Type B pancreatic cell (in vitro differentiated cells): ENCODE results near the gene CD3E. TPM values are rescaled to one million over a fixed set of nuclear protein-coding genes. Genes with fewer than 3 reads are reported as not detected.

Experiments
- DNase-seq: peaks from one replicate; pipeline ENCODE4 v3.0.0; 2021; ENCODE audit warnings: mixed read lengths; ENCODE audit not compliant: unreplicated experiment; ENCODE audit errors: extremely low spot score
- H3K27ac Mint-ChIP-seq: 2 replicates; pipeline ENCODE4 v1.8.0; 2021; ENCODE audit warnings: mild to moderate bottlenecking, mixed read lengths
- H3K27me3 Mint-ChIP-seq: 2 replicates; pipeline ENCODE4 v1.8.0; 2021; ENCODE audit warnings: mixed read lengths
- H3K36me3 Mint-ChIP-seq: 2 replicates; pipeline ENCODE4 v1.8.0; 2021; ENCODE audit warnings: mixed read lengths
- H3K4me1 Mint-ChIP-seq: one replicate; pipeline ENCODE4 v1.8.0; 2021; ENCODE audit warnings: mixed read lengths; ENCODE audit not compliant: unreplicated experiment
- H3K4me3 Mint-ChIP-seq: 2 replicates; pipeline ENCODE4 v1.8.0; 2021; ENCODE audit warnings: mild to moderate bottlenecking, mixed read lengths
- H3K9me3 Mint-ChIP-seq: 2 replicates; pipeline ENCODE4 v1.8.0; 2021; ENCODE audit warnings: mixed read lengths
- CTCF ChIP-seq: fragments of 200-600 bp; sonication (generic); conservative IDR thresholded peaks from 2 replicates; pipeline ENCODE4 v1.5.0; 2021; ENCODE audit warnings: antibody characterized with exemption, mild to moderate bottlenecking
- total RNA-seq: library from RNA; stranded (reverse); gene quantifications from 2 replicates; pipeline ENCODE4 v1.2.1, GENCODE V29; 2021; ENCODE audit warnings: low replicate concordance

CD3E gene
- total RNA-seq, 1 donor from 2014 or later = not detected

DNA sequence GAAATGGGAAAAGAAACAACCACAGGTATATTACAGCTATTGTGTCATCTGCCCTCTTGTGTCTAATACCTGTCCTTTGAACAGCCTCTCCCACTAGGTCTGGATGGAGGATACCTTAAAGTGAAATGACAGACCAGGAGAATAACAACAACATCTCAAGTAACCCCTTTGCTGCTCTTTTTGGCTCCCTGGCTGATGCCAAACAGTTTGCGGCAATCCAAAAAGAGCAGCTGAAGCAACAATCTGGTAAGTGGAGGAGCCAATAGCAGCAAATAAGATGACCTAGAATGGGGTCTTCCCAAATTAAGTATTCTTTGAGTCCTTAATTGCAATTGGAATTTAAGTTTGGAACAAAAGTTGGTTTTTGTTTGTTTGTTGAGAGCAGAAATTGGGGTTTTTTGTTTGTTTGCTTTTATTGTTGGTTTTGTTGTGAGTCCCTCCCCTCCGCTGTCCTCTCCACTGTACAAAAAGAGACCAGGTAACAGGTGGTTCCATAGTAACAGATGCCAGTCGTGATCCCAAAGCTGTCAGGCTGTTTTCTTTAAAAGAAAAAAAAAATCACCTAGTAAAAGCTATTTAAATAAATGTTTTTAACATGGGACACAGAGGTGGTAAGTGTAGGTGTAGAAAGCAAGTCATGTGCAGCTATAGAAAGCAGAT, 60.6 kb downstream of the CD3E start:
- H3K4me1 Mint-ChIP-seq = peaks cover 4% of the 10 kb centered on the region
- H3K4me3 Mint-ChIP-seq = no peak overlapping the region
- H3K27ac Mint-ChIP-seq = no peak overlapping the region
- no peaks in the 10 kb centered on the region for H3K27me3 Mint-ChIP-seq
- TF ChIP-seq CTCF = no peak
- DNase-seq = no peak
- H3K9me3 Mint-ChIP-seq = no peaks in the 10 kb centered on the region
- H3K36me3 Mint-ChIP-seq = peaks cover 12% of the 10 kb centered on the region

Other genes with a start within 250 kb of the CD3E start
- 33.8 and 169 TPM in 2 replicates for gene TMPRSS4, start 227.7 kb upstream of the CD3E start, total RNA-seq
- gene SMIM35, start 217.8 kb upstream of the CD3E start, total RNA-seq = 0.17 TPM in 1 of 2 replicates, not detected in the other
- gene SCN4B, start 151.9 kb upstream of the CD3E start, total RNA-seq = 0.36 and 2.0 TPM in 2 replicates
- gene SCN2B, start 128.1 kb upstream of the CD3E start, total RNA-seq = 2.8 TPM in 1 of 2 replicates, not detected in the other
- gene JAML, start 79.7 kb upstream of the CD3E start, total RNA-seq = 0.19 and 0.57 TPM in 2 replicates
- 10.2 and 32.1 TPM in 2 replicates for gene MPZL3, start 52.4 kb upstream of the CD3E start, total RNA-seq
- gene MPZL2, start 40.4 kb upstream of the CD3E start, total RNA-seq = 32.7 and 113 TPM in 2 replicates
- gene CD3D, start 38.0 kb downstream of the CD3E start, total RNA-seq = not detected in 2 replicates
- gene CD3G, start 39.6 kb downstream of the CD3E start, total RNA-seq = 0.21 TPM in 1 of 2 replicates, not detected in the other
- 42.5 and 43.6 TPM in 2 replicates for gene UBE4A, start 54.9 kb downstream of the CD3E start, total RNA-seq
- gene ATP5MG, start 96.9 kb downstream of the CD3E start, total RNA-seq = 207 and 263 TPM in 2 replicates
- gene KMT2A, start 131.8 kb downstream of the CD3E start, total RNA-seq = 45.5 and 71.1 TPM in 2 replicates
- 1.6 and 1.8 TPM in 2 replicates for gene TTC36, start 222.7 kb downstream of the CD3E start, total RNA-seq
- 35.8 and 47.3 TPM in 2 replicates for gene TMEM25, start 226.5 kb downstream of the CD3E start, total RNA-seq